GM18502 (cell line): ENCODE measurements around the gene INO80B.
"Not testable (repeated sequence)": the region's sequence is repeated elsewhere in the genome, so short reads cannot be mapped to it uniquely, and the experiment has no call there.

ENCODE experiments used
- ATAC-seq: cut with Tn5 transposase; IDR thresholded peaks from one replicate; pipeline ENCODE4 v1.9.1; 2021; ENCODE audit warnings: mild to moderate bottlenecking; ENCODE audit not compliant: unreplicated experiment, poor library complexity

INO80B gene

GRCh38 chr2:74424995-74425406, 29.9 kb upstream of the INO80B start:
- ATAC-seq: no peak

- no peak for ATAC-seq
Observed at GRCh38 chr2:74425523-74425922, 29.4 kb upstream of the INO80B start.

GRCh38 chr2:74426181-74426758, 28.6 kb upstream of the INO80B start:
- no peak for ATAC-seq

- ATAC-seq: no peak
Observed at GRCh38 chr2:74427551-74427950, 27.3 kb upstream of the INO80B start.

GRCh38 chr2:74428675-74429074, 26.2 kb upstream of the INO80B start:
- no peak for ATAC-seq

- no peak for ATAC-seq
Observed at GRCh38 chr2:74429487-74430451, 25.1 kb upstream of the INO80B start.

GRCh38 chr2:74430502-74430901, 24.4 kb upstream of the INO80B start:
- no peak for ATAC-seq

- no peak for ATAC-seq
Observed at GRCh38 chr2:74436111-74436805, 18.6 kb upstream of the INO80B start.

- ATAC-seq: no peak
Observed at GRCh38 chr2:74436848-74437695, 17.8 kb upstream of the INO80B start.

GRCh38 chr2:74438248-74438647, 16.6 kb upstream of the INO80B start:
- ATAC-seq: no peak

- ATAC-seq: no peak
Observed at GRCh38 chr2:74439373-74439772, 15.5 kb upstream of the INO80B start.

GRCh38 chr2:74439803-74440377, 15.0 kb upstream of the INO80B start:
- no peak for ATAC-seq

GRCh38 chr2:74440378-74441169, 14.3 kb upstream of the INO80B start:
- ATAC-seq: peak; percentile 82

GRCh38 chr2:74441170-74441689, 13.7 kb upstream of the INO80B start:
- ATAC-seq: no peak

- ATAC-seq: no peak
Observed at GRCh38 chr2:74441690-74442482, 13.0 kb upstream of the INO80B start, which contains the start of gene RTKN. Gene RTKN (minus strand): TSS chr2:74441937. CDS start chr2:74441816, 121 bp downstream.

GRCh38 chr2:74442483-74443297, 12.2 kb upstream of the INO80B start:
- not testable (repeated sequence) for ATAC-seq
